ENCODE measurements around the gene CRYBG1.

CRYBG1 gene

DNA sequence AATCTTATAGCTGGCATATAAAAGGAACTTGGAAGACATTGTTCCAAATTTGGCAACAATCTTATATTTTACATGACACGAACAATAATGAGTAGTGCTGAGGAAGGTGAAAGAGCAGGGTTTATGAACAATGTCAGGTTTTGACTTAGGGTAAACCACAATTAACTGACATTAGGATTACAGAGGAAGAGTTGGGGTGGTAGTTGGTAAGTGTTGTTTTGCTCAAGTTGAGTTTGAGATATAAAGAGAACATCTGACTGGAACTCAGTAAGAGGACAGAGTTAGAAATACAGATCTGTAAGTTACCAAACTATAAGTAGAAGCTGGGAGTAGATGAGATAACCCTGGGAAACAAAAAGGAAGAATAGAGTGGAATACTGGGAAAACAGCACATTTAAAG, 253.6 kb downstream of the CRYBG1 start:
- DNase-seq: no peak

DNA sequence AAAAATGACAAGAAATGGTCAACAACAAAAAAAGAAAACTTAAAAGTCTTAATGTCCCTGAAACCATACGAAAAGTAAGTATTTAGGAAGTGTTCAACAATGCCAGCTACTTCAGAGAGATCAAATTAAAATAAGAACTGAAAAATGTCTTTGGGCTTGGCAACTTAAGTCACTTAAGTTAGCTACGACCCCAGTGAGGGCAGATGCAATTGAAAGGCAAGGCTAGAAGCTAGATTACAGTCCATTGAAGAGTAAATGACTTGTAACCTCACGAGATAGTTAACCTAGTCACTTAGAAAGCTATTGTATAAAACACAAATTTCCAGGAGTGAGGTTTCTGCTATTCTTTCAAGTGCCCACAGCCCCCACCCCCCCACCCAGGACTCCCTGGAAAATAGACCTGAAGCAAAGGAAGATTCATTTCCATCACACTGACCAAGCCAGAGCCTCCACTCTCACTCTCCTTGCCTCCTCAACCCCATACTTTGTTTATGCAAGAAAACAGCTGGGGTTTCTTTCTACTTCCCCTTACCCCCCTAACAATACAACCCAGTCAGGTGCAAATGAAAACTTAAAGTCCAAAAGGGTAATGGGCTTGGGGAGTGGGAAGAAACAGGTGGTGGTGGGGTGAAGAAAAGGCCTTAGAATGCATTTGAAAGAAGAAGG, 254.2 kb downstream of the CRYBG1 start:
- DNase-seq: no peak

DNA sequence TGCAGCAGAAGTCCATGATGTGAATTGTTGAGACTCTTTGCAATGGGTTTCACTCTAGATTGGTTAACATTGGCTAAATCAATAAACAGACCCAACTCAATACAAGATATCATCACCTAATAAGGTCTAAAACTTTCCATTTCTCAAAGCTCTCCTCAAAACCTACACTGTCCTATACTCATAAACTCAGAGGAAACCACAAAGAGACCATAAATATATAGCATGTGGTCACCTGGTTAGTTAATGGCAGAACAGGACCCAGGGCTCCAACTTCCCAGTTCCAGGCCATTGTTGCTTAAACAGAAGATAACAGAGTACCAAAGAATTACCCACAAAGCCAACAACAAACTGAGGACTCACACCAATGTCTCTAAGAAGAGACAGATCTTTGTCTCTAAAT, 256.8 kb downstream of the CRYBG1 start:
- no peak for DNase-seq

- no peak for DNase-seq
Measured at GRCh38 chr6:106617857-106618256, 257.3 kb downstream of the CRYBG1 start.

DNA sequence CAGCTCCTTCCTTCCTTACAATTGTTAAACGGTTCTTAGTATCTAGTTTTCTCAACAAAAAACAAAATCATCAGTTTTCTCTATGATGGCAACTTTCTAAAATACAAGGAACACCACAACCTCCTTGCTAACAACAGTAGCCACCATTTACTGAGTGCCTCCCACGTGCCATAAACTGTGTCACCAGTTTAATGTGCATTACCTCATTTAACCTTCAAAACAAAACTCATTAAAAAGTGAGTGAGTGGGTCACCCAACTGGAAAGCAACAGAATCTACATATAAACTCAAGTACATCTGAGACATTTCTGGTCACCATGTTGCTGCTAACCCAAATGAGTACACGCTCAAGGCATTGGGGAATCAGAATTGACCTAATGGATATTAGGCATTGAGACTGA, 257.8 kb downstream of the CRYBG1 start:
- DNase-seq: no peak

- no peak for DNase-seq
Measured at GRCh38 chr6:106619223-106619622, 258.7 kb downstream of the CRYBG1 start.

GRCh38 chr6:106620931-106621672, 260.6 kb downstream of the CRYBG1 start:
- no peak for DNase-seq
